Measurements from ENCODE around the gene OSTN.

OSTN gene

DNA sequence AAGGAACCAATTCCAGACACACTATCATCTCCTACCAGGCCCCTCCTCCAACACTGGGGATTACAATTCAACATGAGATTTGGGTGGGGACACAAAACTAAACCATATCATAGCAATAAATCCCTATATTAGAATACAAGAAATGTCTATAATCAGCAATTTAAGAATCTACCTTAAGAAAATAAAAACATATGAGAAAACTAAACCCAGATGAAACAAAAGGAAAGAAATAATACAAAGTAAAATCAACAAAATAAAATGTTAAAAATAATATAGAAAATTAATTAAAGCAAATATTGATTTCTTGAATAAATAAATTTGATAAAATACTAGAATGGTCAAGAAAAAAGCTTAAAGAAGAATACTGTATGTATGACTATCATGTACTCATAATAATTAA is 6.1 kb upstream of the OSTN start (continued):
- TF ChIP-seq, protein P1, sequence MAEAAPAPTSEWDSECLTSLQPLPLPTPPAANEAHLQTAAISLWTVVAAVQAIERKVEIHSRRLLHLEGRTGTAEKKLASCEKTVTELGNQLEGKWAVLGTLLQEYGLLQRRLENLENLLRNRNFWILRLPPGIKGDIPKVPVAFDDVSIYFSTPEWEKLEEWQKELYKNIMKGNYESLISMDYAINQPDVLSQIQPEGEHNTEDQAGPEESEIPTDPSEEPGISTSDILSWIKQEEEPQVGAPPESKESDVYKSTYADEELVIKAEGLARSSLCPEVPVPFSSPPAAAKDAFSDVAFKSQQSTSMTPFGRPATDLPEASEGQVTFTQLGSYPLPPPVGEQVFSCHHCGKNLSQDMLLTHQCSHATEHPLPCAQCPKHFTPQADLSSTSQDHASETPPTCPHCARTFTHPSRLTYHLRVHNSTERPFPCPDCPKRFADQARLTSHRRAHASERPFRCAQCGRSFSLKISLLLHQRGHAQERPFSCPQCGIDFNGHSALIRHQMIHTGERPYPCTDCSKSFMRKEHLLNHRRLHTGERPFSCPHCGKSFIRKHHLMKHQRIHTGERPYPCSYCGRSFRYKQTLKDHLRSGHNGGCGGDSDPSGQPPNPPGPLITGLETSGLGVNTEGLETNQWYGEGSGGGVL (tag by site-specific recombination; IDR thresholded peaks at IDR 0.05) = no peak
- no peak for TF ChIP-seq ZBTB17 (tag by site-specific recombination; IDR thresholded peaks at IDR 0.05)
- TF ChIP-seq ZNF560 (tag by site-specific recombination; IDR thresholded peaks at IDR 0.05; ENCODE audit: borderline replicate concordance) = no peak
- no peak for TF ChIP-seq ZNF423 (tag by site-specific recombination; IDR thresholded peaks at IDR 0.05)
- TF ChIP-seq ZBTB8A (tag by site-specific recombination; IDR thresholded peaks at IDR 0.05) = no peak
- no peak for TF ChIP-seq YY1 (tag by site-specific recombination; IDR thresholded peaks at IDR 0.05)
- TF ChIP-seq ZSCAN30 (tag by site-specific recombination; IDR thresholded peaks at IDR 0.05) = no peak
- TF ChIP-seq ZFHX2 (tag by site-specific recombination; conservative IDR thresholded peaks at IDR 0.05) = no peak
- no peak for TF ChIP-seq ZNF16 (tag by site-specific recombination; IDR thresholded peaks at IDR 0.05; ENCODE audit: low read depth)
- TF ChIP-seq ZNF837 (tag by site-specific recombination; IDR thresholded peaks at IDR 0.05) = no peak
- TF ChIP-seq, protein P2, sequence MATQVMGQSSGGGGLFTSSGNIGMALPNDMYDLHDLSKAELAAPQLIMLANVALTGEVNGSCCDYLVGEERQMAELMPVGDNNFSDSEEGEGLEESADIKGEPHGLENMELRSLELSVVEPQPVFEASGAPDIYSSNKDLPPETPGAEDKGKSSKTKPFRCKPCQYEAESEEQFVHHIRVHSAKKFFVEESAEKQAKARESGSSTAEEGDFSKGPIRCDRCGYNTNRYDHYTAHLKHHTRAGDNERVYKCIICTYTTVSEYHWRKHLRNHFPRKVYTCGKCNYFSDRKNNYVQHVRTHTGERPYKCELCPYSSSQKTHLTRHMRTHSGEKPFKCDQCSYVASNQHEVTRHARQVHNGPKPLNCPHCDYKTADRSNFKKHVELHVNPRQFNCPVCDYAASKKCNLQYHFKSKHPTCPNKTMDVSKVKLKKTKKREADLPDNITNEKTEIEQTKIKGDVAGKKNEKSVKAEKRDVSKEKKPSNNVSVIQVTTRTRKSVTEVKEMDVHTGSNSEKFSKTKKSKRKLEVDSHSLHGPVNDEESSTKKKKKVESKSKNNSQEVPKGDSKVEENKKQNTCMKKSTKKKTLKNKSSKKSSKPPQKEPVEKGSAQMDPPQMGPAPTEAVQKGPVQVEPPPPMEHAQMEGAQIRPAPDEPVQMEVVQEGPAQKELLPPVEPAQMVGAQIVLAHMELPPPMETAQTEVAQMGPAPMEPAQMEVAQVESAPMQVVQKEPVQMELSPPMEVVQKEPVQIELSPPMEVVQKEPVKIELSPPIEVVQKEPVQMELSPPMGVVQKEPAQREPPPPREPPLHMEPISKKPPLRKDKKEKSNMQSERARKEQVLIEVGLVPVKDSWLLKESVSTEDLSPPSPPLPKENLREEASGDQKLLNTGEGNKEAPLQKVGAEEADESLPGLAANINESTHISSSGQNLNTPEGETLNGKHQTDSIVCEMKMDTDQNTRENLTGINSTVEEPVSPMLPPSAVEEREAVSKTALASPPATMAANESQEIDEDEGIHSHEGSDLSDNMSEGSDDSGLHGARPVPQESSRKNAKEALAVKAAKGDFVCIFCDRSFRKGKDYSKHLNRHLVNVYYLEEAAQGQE (tag by site-specific recombination; IDR thresholded peaks at IDR 0.05) = no peak

DNA sequence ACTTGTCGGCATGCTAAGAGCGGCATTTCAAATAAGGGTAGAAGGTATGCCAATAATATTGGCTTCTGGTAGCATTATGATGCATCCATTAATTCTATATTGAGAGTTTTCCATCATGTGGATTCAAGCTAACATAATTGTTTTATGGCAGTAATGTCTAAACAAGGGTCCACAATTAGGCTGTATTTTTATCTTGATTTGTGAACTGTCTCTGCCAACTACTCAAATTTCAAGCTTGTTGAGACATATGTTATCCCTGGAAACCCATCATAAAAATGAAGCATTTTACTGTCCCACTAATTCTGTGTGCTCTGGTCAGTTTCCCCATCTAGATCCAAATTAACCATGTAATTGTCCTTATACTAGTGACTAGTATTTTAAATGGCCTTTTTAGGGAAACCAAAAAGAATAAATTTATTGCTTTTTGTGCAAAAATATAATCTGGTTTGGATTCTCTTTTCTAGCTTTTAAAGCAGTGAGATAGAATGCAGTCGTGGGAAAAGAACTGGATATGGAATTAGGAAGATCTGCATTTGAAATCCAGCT is 1.2 kb upstream of the OSTN start:
- CTCF ChIA-PET = interaction anchor here (0.6 kb wide), 1 partner anchor 958 kb away, joined by 7 read pairs; no protein-coding TSS in a partner anchor
- Histone ChIP-seq H3K27ac (ENCODE audit: extremely low read depth, low read depth, low read length) (no peak overlapping the region), H3K4me3 (ENCODE audit: low read depth, low read length) (no peak overlapping the region), H3K36me3 (ENCODE audit: control insufficient read depth in 2 of 2, insufficient read depth in 1 of 2, low read length in 2 of 2) (no peaks in the 10 kb centered on the region), H3K4me1 (ENCODE audit: control insufficient read depth, insufficient read depth, low read length) (no peaks in the 10 kb centered on the region), H3K9me3 (ENCODE audit: control insufficient read depth, insufficient read depth, low read depth, low read length) (no peaks in the 10 kb centered on the region)
- POLR2A ChIA-PET = interaction anchor here (1.2 kb wide), 1 partner anchor 13 kb away, joined by 3 read pairs; no protein-coding TSS in a partner anchor
- no peak for TF ChIP-seq ZNF174 (tag by site-specific recombination; IDR thresholded peaks at IDR 0.05)
- no peak for TF ChIP-seq ZNF558 (tag by site-specific recombination; IDR thresholded peaks at IDR 0.05)
- no peak for TF ChIP-seq ZNF239 (tag by site-specific recombination; IDR thresholded peaks at IDR 0.05)
- TF ChIP-seq, protein P3, sequence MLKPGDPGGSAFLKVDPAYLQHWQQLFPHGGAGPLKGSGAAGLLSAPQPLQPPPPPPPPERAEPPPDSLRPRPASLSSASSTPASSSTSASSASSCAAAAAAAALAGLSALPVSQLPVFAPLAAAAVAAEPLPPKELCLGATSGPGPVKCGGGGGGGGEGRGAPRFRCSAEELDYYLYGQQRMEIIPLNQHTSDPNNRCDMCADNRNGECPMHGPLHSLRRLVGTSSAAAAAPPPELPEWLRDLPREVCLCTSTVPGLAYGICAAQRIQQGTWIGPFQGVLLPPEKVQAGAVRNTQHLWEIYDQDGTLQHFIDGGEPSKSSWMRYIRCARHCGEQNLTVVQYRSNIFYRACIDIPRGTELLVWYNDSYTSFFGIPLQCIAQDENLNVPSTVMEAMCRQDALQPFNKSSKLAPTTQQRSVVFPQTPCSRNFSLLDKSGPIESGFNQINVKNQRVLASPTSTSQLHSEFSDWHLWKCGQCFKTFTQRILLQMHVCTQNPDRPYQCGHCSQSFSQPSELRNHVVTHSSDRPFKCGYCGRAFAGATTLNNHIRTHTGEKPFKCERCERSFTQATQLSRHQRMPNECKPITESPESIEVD (tag by site-specific recombination; IDR thresholded peaks at IDR 0.05) = peak; percentile 86
- TF ChIP-seq ZNF248 (tag by site-specific recombination; IDR thresholded peaks at IDR 0.05) = no peak
- no peak for TF ChIP-seq ZNF175 (tag by site-specific recombination; IDR thresholded peaks at IDR 0.05)
- no peak for TF ChIP-seq ZNF274 (IDR thresholded peaks at IDR 0.05; ENCODE audit: low read length)
- no peak for TF ChIP-seq ZNF274 (tag by site-specific recombination; IDR thresholded peaks at IDR 0.05; ENCODE audit: borderline replicate concordance)
- TF ChIP-seq ZNF658 (tag by site-specific recombination; IDR thresholded peaks at IDR 0.05) = no peak
- TF ChIP-seq, protein P4, sequence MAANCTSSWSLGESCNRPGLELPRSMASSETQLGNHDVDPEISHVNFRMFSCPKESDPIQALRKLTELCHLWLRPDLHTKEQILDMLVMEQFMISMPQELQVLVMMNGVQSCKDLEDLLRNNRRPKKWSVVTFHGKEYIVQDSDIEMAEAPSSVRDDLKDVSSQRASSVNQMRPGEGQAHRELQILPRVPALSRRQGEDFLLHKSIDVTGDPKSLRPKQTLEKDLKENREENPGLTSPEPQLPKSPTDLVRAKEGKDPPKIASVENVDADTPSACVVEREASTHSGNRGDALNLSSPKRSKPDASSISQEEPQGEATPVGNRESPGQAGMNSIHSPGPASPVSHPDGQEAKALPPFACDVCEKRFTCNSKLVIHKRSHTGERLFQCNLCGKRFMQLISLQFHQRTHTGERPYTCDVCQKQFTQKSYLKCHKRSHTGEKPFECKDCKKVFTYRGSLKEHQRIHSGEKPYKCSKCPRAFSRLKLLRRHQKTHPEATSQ (tag by site-specific recombination; IDR thresholded peaks at IDR 0.05) = no peak
- no peak for TF ChIP-seq ZNF169 (tag by site-specific recombination; IDR thresholded peaks at IDR 0.05)
- no peak for TF ChIP-seq ZNF433 (tag by site-specific recombination; IDR thresholded peaks at IDR 0.05; ENCODE audit: low read depth)
- no peak for TF ChIP-seq SCRT2 (tag by site-specific recombination; IDR thresholded peaks at IDR 0.05)
- TF ChIP-seq KLF16 (tag by site-specific recombination; IDR thresholded peaks at IDR 0.05) = no peak
- TF ChIP-seq ZNF324 (tag by site-specific recombination; IDR thresholded peaks at IDR 0.05) = no peak
- TF ChIP-seq ZNF707 (tag by site-specific recombination; IDR thresholded peaks at IDR 0.05) = no peak
- no peak for TF ChIP-seq ZNF19 (tag by site-specific recombination; IDR thresholded peaks at IDR 0.05; ENCODE audit: low read depth)
- no peak for TF ChIP-seq GLIS1 (tag by site-specific recombination; IDR thresholded peaks at IDR 0.05)
- TF ChIP-seq, protein P5, sequence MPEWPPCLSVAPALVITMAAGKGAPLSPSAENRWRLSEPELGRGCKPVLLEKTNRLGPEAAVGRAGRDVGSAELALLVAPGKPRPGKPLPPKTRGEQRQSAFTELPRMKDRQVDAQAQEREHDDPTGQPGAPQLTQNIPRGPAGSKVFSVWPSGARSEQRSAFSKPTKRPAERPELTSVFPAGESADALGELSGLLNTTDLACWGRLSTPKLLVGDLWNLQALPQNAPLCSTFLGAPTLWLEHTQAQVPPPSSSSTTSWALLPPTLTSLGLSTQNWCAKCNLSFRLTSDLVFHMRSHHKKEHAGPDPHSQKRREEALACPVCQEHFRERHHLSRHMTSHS (tag by site-specific recombination; IDR thresholded peaks at IDR 0.05) = no peak
- no peak for TF ChIP-seq RBAK (tag by site-specific recombination; IDR thresholded peaks at IDR 0.05)
